ENCODE results near the gene LRRC51.

LRRC51 gene

DNA sequence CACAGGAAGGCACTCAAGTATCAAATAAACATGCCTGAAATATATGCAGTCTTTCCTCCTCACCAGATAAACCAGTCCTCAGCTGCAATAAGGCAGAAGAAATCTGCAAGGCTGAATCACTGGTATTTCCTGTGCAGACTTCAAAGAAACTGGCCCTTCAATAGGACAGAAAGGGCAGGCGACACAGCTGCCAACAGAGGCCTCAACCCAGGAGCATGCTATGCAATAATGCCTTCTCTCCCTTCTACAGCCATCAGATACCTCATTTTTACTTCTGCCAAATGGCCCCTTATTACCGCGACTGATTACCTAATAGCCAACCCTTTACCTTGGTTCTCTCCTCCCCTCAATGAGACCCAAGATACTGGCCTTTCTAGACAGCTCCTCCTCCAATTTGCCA lies 8.3 kb upstream of the LRRC51 start:
- no peak for DNase-seq

GRCh38 chr11:72075109-72075508 lies 5.5 kb upstream of the LRRC51 start:
- no peak for DNase-seq

- no peak for DNase-seq
Observed at GRCh38 chr11:72075756-72076155, 4.9 kb upstream of the LRRC51 start.

- no peak for DNase-seq
Observed at GRCh38 chr11:72078477-72078876, 2.2 kb upstream of the LRRC51 start.

GRCh38 chr11:72079819-72080325 lies 778 bp upstream of the LRRC51 start:
- DNase-seq: no peak

DNA sequence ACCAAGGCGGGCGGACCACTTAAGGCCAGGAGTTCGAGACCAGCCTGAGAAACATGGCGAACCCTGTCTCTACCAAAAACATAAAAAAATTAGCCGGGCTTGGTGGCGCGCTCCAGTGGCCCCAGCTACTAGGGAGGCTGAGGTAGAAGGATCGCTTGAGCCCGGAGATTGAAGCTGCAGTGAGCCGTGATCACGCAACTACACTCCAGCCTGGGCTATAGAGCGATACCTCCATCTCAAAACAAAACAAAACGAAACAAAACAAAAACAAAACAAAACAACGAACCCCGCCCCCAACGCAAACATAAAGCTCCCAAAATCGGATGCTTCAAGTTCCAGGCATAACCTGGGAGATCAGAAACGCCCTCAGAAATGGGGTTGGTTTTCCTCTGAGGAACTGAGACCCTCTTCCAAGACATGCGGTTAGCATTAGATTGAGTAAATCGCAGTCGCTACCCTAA lies 564 bp downstream of the LRRC51 start:
- DNase-seq: no peak

DNA sequence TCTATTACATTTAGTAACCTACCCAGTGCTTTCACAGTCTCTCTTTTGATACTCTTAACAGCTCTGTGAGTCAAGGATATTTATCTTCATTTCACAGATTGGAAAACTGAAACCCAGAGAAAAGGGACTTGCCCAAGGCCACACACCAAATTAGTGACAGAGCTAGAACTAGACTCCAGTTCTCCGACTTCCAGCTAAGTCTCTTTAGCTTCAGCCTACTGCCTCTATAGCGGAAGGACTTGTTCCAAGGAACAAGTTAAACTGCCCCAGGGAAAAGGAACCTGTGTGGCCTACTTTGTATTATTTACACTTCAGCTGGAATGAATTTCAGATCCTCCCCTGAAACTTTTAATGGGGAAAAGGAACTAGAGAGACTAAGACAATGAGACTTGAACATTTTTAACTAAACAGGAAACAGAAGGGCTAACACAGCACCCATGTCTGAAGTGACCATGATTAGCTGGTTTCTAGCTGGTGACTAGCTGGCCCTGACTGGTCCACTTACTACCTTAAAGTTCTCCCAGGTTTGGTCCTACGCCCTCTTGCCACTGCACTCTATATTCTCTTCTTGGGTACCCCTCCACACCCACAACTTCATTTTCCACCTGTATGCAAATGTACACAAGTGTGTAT lies 1.3 kb downstream of the LRRC51 start:
- no peak for DNase-seq

GRCh38 chr11:72083414-72083813 lies 2.8 kb downstream of the LRRC51 start:
- DNase-seq: no peak

DNA sequence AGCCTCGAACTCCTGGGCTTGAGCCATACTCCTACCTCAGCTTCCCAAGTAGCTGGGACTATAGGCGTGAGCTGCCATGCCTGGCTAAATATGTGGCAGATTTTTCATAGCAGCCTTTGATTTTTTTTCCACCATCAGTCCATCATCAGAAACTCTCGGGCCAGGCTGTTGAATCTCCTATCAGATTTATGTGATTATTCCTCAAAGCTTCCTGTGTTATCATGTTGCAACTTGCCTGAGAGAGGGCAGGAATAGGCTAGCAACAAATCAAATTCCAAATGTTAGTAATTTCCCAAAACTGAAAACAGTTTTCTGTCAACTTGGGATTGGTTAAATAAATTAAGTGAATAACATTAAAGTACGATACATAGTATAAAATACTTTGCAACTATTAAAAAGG lies 3.4 kb downstream of the LRRC51 start:
- no peak for DNase-seq

DNA sequence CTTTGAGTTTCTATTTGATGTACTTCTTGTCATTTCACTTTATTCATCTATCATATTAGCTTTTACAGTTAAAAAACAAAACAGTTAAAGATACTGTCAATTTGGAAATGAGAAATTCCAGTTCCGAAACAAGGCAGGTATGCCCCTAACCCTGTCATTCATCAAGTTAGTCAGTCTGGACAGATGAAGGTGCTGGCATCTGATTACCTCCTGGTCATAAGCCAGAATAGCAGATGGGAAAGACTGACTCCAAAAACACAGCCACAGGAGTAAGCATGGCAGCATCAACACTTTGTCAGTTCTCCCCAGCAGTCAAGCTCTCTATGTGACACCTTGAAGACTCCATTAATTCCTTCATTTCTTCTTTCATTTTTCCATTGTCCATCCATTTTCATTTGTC lies 4.3 kb downstream of the LRRC51 start:
- no peak for DNase-seq

- no peak for DNase-seq
Observed at GRCh38 chr11:72085621-72086351, 5.1 kb downstream of the LRRC51 start.

DNA sequence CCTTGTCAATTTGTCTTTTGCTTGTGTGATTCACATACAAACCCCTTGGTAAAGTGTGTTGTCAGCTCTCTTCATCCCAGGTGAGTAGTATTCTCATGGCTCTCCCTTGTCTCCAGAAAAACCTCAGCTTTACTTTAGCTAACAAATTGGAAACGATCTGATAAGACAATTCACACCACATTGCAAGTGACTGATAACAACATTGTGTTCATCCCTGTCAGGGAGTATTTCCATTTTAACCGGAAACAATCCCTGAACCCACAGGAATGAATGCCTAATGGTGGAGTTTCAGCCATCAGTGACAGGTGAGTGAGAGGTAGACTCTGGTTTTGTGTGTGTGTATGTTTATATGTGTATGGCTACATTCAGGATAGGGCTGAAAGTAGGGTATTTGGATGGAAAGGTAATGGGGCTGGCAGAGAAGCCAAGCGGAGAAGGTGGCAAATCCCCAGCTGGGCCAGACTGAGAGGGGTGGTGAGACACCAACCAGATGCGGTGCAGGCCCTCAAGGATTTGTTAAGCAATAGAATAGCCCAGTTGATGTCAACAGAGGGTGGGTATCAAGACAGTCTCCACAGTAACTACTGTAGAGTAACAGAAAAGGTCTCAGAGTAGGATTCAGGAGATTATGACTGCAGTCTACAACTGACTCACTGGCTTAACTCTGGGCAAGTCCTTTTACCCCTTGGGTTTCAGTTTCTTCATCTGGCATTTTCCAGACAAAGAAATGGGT lies 7.6 kb downstream of the LRRC51 start:
- DNase-seq: no peak

GRCh38 chr11:72091292-72091691 lies 10.6 kb downstream of the LRRC51 start:
- peak; percentile 42 for DNase-seq

GRCh38 chr11:72098741-72099140 lies 18.1 kb downstream of the LRRC51 start:
- no peak for DNase-seq

DNA sequence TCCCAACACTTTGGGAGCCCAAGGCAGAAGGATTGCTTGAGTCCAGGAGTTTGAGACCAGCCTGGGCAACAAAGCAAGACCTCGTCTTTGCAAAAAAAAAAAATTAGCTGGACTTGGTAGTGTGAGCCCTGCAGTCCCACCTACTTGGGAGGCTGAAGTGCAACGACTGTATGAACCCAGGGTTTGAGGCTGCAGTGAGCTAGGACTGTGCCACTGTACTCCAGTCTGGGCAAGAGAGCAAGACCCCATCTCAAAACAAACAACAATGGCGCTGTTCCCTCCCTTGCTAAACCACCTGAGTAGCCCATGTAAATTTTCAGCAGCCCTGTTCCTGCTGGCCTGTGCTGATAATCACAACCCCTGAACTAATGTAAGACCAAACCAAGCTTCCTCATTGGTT lies 19.4 kb downstream of the LRRC51 start:
- no peak for DNase-seq

GRCh38 chr11:72100462-72100861 lies 19.8 kb downstream of the LRRC51 start:
- no peak for DNase-seq

DNA sequence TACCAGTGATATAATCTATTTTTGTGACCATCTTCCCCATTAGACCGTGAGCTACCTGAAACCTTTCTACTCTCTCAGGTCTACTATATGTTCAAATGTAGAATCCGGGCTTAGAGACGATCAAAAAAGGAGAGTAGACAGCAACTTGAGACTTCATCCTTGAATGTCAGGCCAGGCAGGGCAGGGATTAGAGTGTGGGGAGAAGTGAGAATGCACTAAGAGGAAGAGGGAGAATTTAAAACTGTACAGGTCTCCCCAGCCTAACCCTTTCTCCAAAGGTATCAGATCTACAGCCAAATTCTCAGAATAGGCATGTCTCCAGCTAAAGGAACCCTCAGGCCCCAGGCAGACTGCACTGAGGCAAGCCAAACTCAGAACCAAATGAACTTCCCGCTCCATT lies 21.5 kb downstream of the LRRC51 start:
- DNase-seq: no peak

DNA sequence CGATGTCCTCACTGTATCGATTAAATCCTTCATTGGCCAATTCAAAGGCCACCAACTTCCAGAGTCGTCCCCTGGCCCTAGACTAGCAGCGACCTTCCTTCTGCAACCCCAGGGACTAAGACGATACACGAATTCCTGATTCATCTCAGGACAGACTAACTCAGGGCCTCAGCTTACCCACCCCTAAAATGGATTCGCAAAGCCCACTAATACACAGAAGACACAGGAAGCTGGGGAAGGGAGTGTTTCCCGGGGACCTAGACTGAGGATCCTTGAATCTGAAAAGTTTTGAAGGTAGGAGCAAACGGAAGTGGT lies 21.9 kb downstream of the LRRC51 start:
- no peak for DNase-seq

- DNase-seq: peak; percentile 98
Observed at GRCh38 chr11:72102946-72103753, 22.5 kb downstream of the LRRC51 start, which contains the start of gene LAMTOR1. Gene LAMTOR1, minus strand, starts transcription at chr11:72103297. Its CDS starts 73 bp downstream, at chr11:72103224.

DNA sequence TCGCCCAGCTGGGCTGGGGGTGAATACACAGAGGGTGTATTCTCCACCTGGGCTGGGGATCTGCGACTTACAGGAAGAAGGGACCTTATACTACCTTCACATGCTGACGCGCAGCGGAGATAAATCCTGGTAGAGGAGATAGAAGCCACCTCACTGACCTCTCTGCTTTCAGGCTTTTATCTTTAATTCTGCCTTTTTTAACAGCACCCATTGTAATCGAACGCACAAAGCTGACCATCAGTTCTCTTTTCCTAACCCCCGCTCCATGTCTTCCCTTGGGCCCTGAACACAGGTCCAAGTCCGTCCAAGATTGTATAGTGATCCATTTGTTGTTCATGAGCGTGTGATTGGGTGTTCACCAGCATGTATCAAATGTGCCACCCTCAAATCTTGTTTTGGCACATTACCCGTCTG lies 23.1 kb downstream of the LRRC51 start:
- no peak for DNase-seq

GRCh38 chr11:72105888-72106287 lies 25.2 kb downstream of the LRRC51 start, which contains the start of gene TOMT:
Gene TOMT, plus strand, starts transcription at chr11:72105924. Its CDS starts 28 bp downstream, at chr11:72105952.
- no peak for DNase-seq

GRCh38 chr11:72111300-72112142 lies 30.9 kb downstream of the LRRC51 start:
- DNase-seq: no peak
